Spleen (tissue), 11 donors: Measurements from ENCODE around the gene B2M. TPM values are rescaled to one million over a fixed set of nuclear protein-coding genes. Genes with fewer than 3 reads are reported as not detected.
A peak's percentile ranks its signal among the peaks of the same experiment; 100 is the strongest.

Experiments
- DNase-seq: peaks from one replicate; pipeline ENCODE4 v3.0.0-alpha.2; 2020
- H3K27ac ChIP-seq, 8 donors: fragments of 200-600 bp; sonication (generic) in 7 of 8; 1 replicate in 4 of 8; 2 replicates in 4 of 8; pipeline versions ENCODE4 v1.5.0 to v1.8.0; 2016 to 2021; ENCODE audit warnings: inconsistent platforms in 4 of 8, mild to moderate bottlenecking in 4 of 8, moderate library complexity in 1 of 8
- H3K27me3 ChIP-seq, 7 donors: fragments of 200-600 bp; sonication (generic) in 6 of 7; replicated peaks in 1 of 7; 1 replicate in 4 of 7; 2 replicates in 3 of 7; pipeline versions ENCODE4 v1.5.0 to v1.8.0; 2016 to 2021; ENCODE audit warnings: inconsistent platforms in 3 of 7, mild to moderate bottlenecking in 1 of 7
- H3K36me3 ChIP-seq, 6 donors: fragments of 200-600 bp; sonication (generic) in 5 of 6; 1 replicate in 4 of 6; 2 replicates in 2 of 6; pipeline versions ENCODE4 v1.5.0 to v1.8.0; 2016 to 2021; ENCODE audit warnings: inconsistent platforms in 2 of 6
- H3K4me1 ChIP-seq, 6 donors: fragments of 200-600 bp; sonication (generic) in 5 of 6; 1 replicate in 3 of 6; 2 replicates in 3 of 6; pipeline versions ENCODE4 v1.5.0 to v1.8.0; 2016 to 2021; ENCODE audit warnings: inconsistent platforms in 3 of 6
- H3K4me3 ChIP-seq, 8 donors: fragments of 200-600 bp; sonication (generic) in 7 of 8; 1 replicate in 4 of 8; 2 replicates in 4 of 8; pipeline versions ENCODE4 v1.5.0 to v1.8.0; 2016 to 2021; ENCODE audit warnings: inconsistent platforms in 4 of 8, mild to moderate bottlenecking in 4 of 8, moderate library complexity in 2 of 8
- H3K9me3 ChIP-seq, 8 donors: fragments of 200-600 bp; sonication (generic) in 7 of 8; 1 replicate in 4 of 8; 2 replicates in 4 of 8; pipeline versions ENCODE4 v1.5.0 to v1.8.0; 2016 to 2021; ENCODE audit warnings: inconsistent platforms in 4 of 8
- POLR2A ChIP-seq, 3 donors: fragments of 450-650 bp; IDR thresholded peaks; one replicate each; pipeline ENCODE4 v1.5.1; 2017; ENCODE audit warnings: antibody characterized with exemption in 3 of 3, mild to moderate bottlenecking in 1 of 3
- POLR2AphosphoS5 ChIP-seq, 3 donors: sonication (generic); formaldehyde crosslinking; IDR thresholded peaks; one replicate each; pipeline ENCODE4 v1.5.1; 2017; ENCODE audit warnings: antibody characterized with exemption in 3 of 3
- WGBS, 5 donors: extraction: QIAGEN DNeasy Blood & Tissue Kit in 3 of 5; methylation state at CpG; one replicate each; pipeline versions ENCODE4 v1.1.5 to v1.1.7; 2013 to 2018; 5-methylcytosine and 5-hydroxymethylcytosine counted together
- intact Hi-C: fragments of 100-400 bp; cut with DNase I; formaldehyde crosslinking; loops from one replicate; pipeline ENCODE4 v1.15.0; 2023; ENCODE audit warnings: low total_unique reads
- polyA plus RNA-seq, 3 donors: library from polyadenylated mRNA; stranded (reverse); fragments of 200-250 nt; gene quantifications; one replicate each; pipeline ENCODE4 v1.2.1, GENCODE V29; 2013
- total RNA-seq, 7 donors: library from RNA; depleted of rRNA in 3 of 7; stranded (reverse); fragments of >200 nt in 3 of 7; fragmentation: NEBNext Ultra II Directional in 4 of 7; extraction: Animal tissue kit (Norgen Biotek cat#: 25700) in 4 of 7; gene quantifications; one replicate each; pipeline versions ENCODE4 v1.1.0 to v1.2.1, GENCODE V29; 2016 to 2021
- TF ChIP-seq, protein P1 (sequence below), 11 experiments: fragments of 200-600 bp in 7 of 11; fragments of 450-650 bp in 4 of 11; sonication (generic) in 4 of 11; IDR thresholded peaks in 8 of 11; conservative IDR thresholded peaks in 3 of 11; 1 replicate in 7 of 11; 2 replicates in 4 of 11; pipeline versions ENCODE4 v1.4.0 to v1.8.0; 2016 to 2021; ENCODE audit warnings: antibody characterized with exemption in 11 of 11, inconsistent platforms in 4 of 11, mild to moderate bottlenecking in 1 of 11
- donor health status: healthy with polysubstance abuse.
- donor health status: DM: no; HTN: no; CAD: no; lungs with moderate emphysema.
- donor health status: DM: no; HTN: no; CAD: no.
- donor health status: Bipolar disorder and iron deficiency.
- donor health status: healthy.
- donor health status: DM: no; HTN: no; CAD: no.
- donor health status: DM: yes; HTN: yes; CAD: no.

Gene B2M
- total and polyA plus RNA-seq, 10 donors = 3,969 to 10,333 (median 6,045) TPM

DNA sequence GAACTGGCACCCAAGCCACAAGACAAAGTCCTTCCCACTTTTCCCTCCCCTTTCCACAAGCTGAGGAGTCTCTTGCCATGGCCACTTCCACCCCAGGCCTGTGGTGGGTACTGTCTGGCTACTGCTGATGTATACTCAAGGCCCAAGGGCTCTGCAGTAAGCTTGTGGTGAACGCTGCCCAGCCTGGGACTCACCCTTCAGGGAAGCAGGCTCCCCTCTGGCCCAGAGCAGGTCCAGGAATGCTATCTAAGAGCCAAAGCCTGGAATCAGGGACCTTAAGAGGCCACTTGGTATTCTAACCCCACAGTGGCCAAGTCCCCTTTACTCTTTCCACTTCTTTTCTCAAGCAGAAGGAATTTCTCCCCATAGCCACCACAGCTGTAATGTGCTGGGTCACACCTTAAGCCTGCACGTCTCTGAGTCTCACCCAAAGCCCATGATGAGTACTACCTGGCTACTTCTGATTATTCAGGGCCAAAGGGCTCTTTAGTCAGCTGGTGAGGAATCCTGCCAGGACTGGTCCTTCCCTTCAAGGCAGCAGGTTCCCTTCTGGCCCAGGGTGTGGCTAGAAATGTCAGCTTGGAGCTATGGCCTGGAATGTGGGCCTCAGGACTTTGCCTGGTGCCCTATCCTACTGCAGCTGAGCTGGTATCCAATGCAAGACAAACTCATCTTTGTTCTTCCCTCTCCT, 4.2 kb upstream of the B2M start:
- Histone ChIP-seq H3K9me3 (peaks cover 0 to 19% (median 4%) of the 10 kb centered on the region in 8 donors), H3K4me3 (no peak overlapping the region), H3K36me3 (peaks cover 0 to 17% (median 0%) of the 10 kb centered on the region in 6 donors), H3K4me1 (peaks cover 8 to 33% (median 14%) of the 10 kb centered on the region in 6 donors), H3K27me3 (no peaks in the 10 kb centered on the region), H3K27ac (no peak overlapping the region)
- 96 to 100% (median 97%) methylated on average over 1 to 2 of the region's 2 CpGs for WGBS, 5 donors
- TF ChIP-seq POLR2AphosphoS5 (IDR thresholded peaks at IDR 0.05) = no peak
- TF ChIP-seq, protein P1, sequence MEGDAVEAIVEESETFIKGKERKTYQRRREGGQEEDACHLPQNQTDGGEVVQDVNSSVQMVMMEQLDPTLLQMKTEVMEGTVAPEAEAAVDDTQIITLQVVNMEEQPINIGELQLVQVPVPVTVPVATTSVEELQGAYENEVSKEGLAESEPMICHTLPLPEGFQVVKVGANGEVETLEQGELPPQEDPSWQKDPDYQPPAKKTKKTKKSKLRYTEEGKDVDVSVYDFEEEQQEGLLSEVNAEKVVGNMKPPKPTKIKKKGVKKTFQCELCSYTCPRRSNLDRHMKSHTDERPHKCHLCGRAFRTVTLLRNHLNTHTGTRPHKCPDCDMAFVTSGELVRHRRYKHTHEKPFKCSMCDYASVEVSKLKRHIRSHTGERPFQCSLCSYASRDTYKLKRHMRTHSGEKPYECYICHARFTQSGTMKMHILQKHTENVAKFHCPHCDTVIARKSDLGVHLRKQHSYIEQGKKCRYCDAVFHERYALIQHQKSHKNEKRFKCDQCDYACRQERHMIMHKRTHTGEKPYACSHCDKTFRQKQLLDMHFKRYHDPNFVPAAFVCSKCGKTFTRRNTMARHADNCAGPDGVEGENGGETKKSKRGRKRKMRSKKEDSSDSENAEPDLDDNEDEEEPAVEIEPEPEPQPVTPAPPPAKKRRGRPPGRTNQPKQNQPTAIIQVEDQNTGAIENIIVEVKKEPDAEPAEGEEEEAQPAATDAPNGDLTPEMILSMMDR (IDR thresholded peaks at IDR 0.05 in 8 of 11, conservative IDR thresholded peaks at IDR 0.05 in 3 of 11) = no peak
- TF ChIP-seq POLR2A (IDR thresholded peaks at IDR 0.05) = no peak
- intact Hi-C loops = no loop called here
- DNase-seq = no peak

DNA sequence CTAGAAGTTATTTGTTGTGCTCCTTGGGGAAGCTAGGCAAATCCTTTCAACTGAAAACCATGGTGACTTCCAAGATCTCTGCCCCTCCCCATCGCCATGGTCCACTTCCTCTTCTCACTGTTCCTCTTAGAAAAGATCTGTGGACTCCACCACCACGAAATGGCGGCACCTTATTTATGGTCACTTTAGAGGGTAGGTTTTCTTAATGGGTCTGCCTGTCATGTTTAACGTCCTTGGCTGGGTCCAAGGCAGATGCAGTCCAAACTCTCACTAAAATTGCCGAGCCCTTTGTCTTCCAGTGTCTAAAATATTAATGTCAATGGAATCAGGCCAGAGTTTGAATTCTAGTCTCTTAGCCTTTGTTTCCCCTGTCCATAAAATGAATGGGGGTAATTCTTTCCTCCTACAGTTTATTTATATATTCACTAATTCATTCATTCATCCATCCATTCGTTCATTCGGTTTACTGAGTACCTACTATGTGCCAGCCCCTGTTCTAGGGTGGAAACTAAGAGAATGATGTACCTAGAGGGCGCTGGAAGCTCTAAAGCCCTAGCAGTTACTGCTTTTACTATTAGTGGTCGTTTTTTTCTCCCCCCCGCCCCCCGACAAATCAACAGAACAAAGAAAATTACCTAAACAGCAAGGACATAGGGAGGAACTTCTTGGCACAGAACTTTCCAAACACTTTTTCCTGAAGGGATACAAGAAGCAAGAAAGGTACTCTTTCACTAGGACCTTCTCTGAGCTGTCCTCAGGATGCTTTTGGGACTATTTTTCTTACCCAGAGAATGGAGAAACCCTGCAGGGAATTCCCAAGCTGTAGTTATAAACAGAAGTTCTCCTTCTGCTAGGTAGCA, 851 bp upstream of the B2M start:
- H3K4me1 ChIP-seq = peaks cover 17 to 58% (median 35%) of the 10 kb centered on the region in 6 donors
- H3K4me3 ChIP-seq = peak overlapping the region; percentile 68 to 96 (median 89)

DNA sequence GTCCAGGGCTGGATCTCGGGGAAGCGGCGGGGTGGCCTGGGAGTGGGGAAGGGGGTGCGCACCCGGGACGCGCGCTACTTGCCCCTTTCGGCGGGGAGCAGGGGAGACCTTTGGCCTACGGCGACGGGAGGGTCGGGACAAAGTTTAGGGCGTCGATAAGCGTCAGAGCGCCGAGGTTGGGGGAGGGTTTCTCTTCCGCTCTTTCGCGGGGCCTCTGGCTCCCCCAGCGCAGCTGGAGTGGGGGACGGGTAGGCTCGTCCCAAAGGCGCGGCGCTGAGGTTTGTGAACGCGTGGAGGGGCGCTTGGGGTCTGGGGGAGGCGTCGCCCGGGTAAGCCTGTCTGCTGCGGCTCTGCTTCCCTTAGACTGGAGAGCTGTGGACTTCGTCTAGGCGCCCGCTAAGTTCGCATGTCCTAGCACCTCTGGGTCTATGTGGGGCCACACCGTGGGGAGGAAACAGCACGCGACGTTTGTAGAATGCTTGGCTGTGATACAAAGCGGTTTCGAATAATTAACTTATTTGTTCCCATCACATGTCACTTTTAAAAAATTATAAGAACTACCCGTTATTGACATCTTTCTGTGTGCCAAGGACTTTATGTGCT, 527 bp downstream of the B2M start:
- no peak for TF ChIP-seq POLR2AphosphoS5 (IDR thresholded peaks at IDR 0.05)
- no peak for TF ChIP-seq POLR2A (IDR thresholded peaks at IDR 0.05)
- TF ChIP-seq, protein P1 (IDR thresholded peaks at IDR 0.05 in 8 of 11, conservative IDR thresholded peaks at IDR 0.05 in 3 of 11) = no peak
- peak overlapping the region; percentile 98 to 100 (median 100) for H3K27ac ChIP-seq
- no peaks in the 10 kb centered on the region for H3K27me3 ChIP-seq
- peak; percentile 93 for DNase-seq
- no peaks in the 10 kb centered on the region for H3K9me3 ChIP-seq
- peaks cover 30 to 72% (median 49%) of the 10 kb centered on the region in 6 donors for H3K4me1 ChIP-seq
- intact Hi-C loops = loop anchor here (5.0 kb wide), 1 partner anchor 45 kb away; no protein-coding TSS in a partner anchor
- 0 to 1% (median 0%) methylated on average over 22 to 46 of the region's 46 CpGs for WGBS, 5 donors
- H3K36me3 ChIP-seq = peaks cover 5 to 59% (median 27%) of the 10 kb centered on the region in 6 donors
- peak overlapping the region; percentile 68 to 96 (median 89) for H3K4me3 ChIP-seq

More for the DNA sequence above, 851 bp upstream of the B2M start:
- Histone ChIP-seq H3K36me3 (peaks cover 0 to 50% (median 14%) of the 10 kb centered on the region in 6 donors), H3K27ac (peak overlapping the region; percentile 98 to 100 (median 100)), H3K27me3 (no peaks in the 10 kb centered on the region), H3K9me3 (no peaks in the 10 kb centered on the region)
- 3 to 11% (median 8%) methylated on average over 11 of the region's 11 CpGs for WGBS, 5 donors
- DNase-seq = peak; percentile 88
- TF ChIP-seq, protein P1 (IDR thresholded peaks at IDR 0.05 in 8 of 11, conservative IDR thresholded peaks at IDR 0.05 in 3 of 11) = peak in 7 of 11 experiments; percentile 18 to 50 (median 35)
- TF ChIP-seq POLR2A (IDR thresholded peaks at IDR 0.05) (peak in 1 of 3 donors; percentile 13), POLR2AphosphoS5 (IDR thresholded peaks at IDR 0.05) (peak in 1 of 3 donors; percentile 53)
- intact Hi-C loops = loop anchor here (5.0 kb wide), 1 partner anchor 43 kb away; no protein-coding TSS in a partner anchor
